ENCODE results near the gene RXFP4.

- TF ChIP-seq CTCF (IDR thresholded peaks at IDR 0.05; ENCODE audit: insufficient read depth, low read length, poor library complexity, severe bottlenecking) (no peak), EZH2phosphoT487 (conservative IDR thresholded peaks at IDR 0.05; ENCODE audit: low read length) (no peak)
These were observed 30.7 kb downstream of the RXFP4 start for GRCh38 chr1:155971910-155972809.

All from SU-DHL-6 (cell line).